Activated effector memory CD4-positive, alpha-beta T cell treated with Interleukin-2 at 50 U/mL for 16 hours (primary cell): ENCODE measurements around the gene OPTN.
A peak's percentile ranks its signal among the peaks of the same experiment; 100 is the strongest.
"Not testable (repeated sequence)": the region's sequence is repeated elsewhere in the genome, so short reads cannot be mapped to it uniquely, and the experiment has no call there.

Experiments
- DNase-seq: peaks from one replicate; pipeline ENCODE4 v3.0.0-alpha.2; 2020

The OPTN gene

GRCh38 chr10:13099666-13100348, at the start of gene OPTN:
TSS of gene OPTN (plus strand) at chr10:13100163. CDS start at chr10:13109123, 8,960 bp downstream.
- peak; percentile 69 for DNase-seq

- no peak for DNase-seq
Measured at GRCh38 chr10:13051126-13051694, 48.8 kb upstream of the OPTN start.

- not testable (repeated sequence) for DNase-seq
Measured at GRCh38 chr10:13053208-13053607, 46.8 kb upstream of the OPTN start.

GRCh38 chr10:13053794-13054462, 46.0 kb upstream of the OPTN start:
- no peak for DNase-seq

- no peak for DNase-seq
Measured at GRCh38 chr10:13054844-13055243, 45.1 kb upstream of the OPTN start.

GRCh38 chr10:13056456-13057077, 43.4 kb upstream of the OPTN start:
- DNase-seq: no peak

GRCh38 chr10:13062803-13063202, 37.2 kb upstream of the OPTN start:
- DNase-seq: no peak

GRCh38 chr10:13066527-13066926, 33.4 kb upstream of the OPTN start:
- no peak for DNase-seq

- no peak for DNase-seq
Measured at GRCh38 chr10:13067431-13067830, 32.5 kb upstream of the OPTN start.

- no peak for DNase-seq
Measured at GRCh38 chr10:13068071-13068470, 31.9 kb upstream of the OPTN start.

- no peak for DNase-seq
Measured at GRCh38 chr10:13068484-13068883, 31.5 kb upstream of the OPTN start.

- no peak for DNase-seq
Measured at GRCh38 chr10:13072339-13072738, 27.6 kb upstream of the OPTN start.

GRCh38 chr10:13074563-13075451, 25.2 kb upstream of the OPTN start:
- DNase-seq: peak; percentile 6

- no peak for DNase-seq
Measured at GRCh38 chr10:13078912-13079775, 20.8 kb upstream of the OPTN start.

GRCh38 chr10:13079776-13080050, 20.2 kb upstream of the OPTN start:
- no peak for DNase-seq

GRCh38 chr10:13080643-13081042, 19.3 kb upstream of the OPTN start:
- no peak for DNase-seq

GRCh38 chr10:13083700-13084099, 16.3 kb upstream of the OPTN start:
- not testable (repeated sequence) for DNase-seq

- DNase-seq: no peak
Measured at GRCh38 chr10:13086056-13086455, 13.9 kb upstream of the OPTN start.

GRCh38 chr10:13087601-13087985, 12.4 kb upstream of the OPTN start:
- no peak for DNase-seq

- no peak for DNase-seq
Measured at GRCh38 chr10:13087986-13088618, 11.9 kb upstream of the OPTN start.

GRCh38 chr10:13089345-13089744, 10.6 kb upstream of the OPTN start:
- DNase-seq: no peak

- no peak for DNase-seq
Measured at GRCh38 chr10:13090289-13090688, 9.7 kb upstream of the OPTN start.
